HepG2 (cell line): Measurements from ENCODE around the gene ZNF541. TPM values are rescaled to one million over a fixed set of nuclear protein-coding genes. Genes with fewer than 3 reads are reported as not detected.

Experiments
- GMEB1 ChIP-seq: sonication (generic); formaldehyde crosslinking; IDR thresholded peaks from 2 replicates; pipeline ENCODE4 v1.5.1; 2020; ENCODE audit warnings: missing genetic modification reagents, mild to moderate bottlenecking, borderline replicate concordance
- HNRNPL ChIP-seq: fragments of 200-400 bp; formaldehyde crosslinking; IDR thresholded peaks from 2 replicates; pipeline ENCODE4 v1.6.1; 2017; ENCODE audit warnings: mild to moderate bottlenecking, low read depth, low read length
- HNRNPLL ChIP-seq: fragments of 200-400 bp; formaldehyde crosslinking; IDR thresholded peaks from 2 replicates; pipeline ENCODE4 v1.6.1; 2017; ENCODE audit warnings: mild to moderate bottlenecking, low read depth, low read length; ENCODE audit not compliant: poor library complexity, severe bottlenecking
- HOMEZ ChIP-seq: IDR thresholded peaks from 2 replicates; pipeline ENCODE4 v1.6.1; 2016; ENCODE audit warnings: low read depth
- PAXIP1 ChIP-seq: sonication (generic); formaldehyde crosslinking; conservative IDR thresholded peaks from 2 replicates; pipeline ENCODE4 v1.4.0; 2020; ENCODE audit warnings: mild to moderate bottlenecking, missing genetic modification reagents, moderate library complexity
- PITX1 ChIP-seq: sonication (generic); formaldehyde crosslinking; IDR thresholded peaks from 2 replicates; pipeline ENCODE4 v1.5.1; 2020; ENCODE audit warnings: mild to moderate bottlenecking, missing genetic modification reagents
- TARDBP ChIP-seq: sonication (generic); formaldehyde crosslinking; IDR thresholded peaks from 2 replicates; pipeline ENCODE4 v1.8.0; 2022; ENCODE audit warnings: mild to moderate bottlenecking, missing genetic modification reagents
- TCF12 ChIP-seq, 2 experiments: fragments of 450-650 bp in 1 of 2; sonication (generic) in 1 of 2; formaldehyde crosslinking in 1 of 2; IDR thresholded peaks; 2 replicates each; pipeline versions ENCODE4 v1.6.1 to v1.8.0; 2017 to 2022; ENCODE audit warnings: antibody characterized with exemption in 1 of 2, mild to moderate bottlenecking in 1 of 2, missing genetic modification reagents in 1 of 2, moderate library complexity in 1 of 2
- XRCC5 ChIP-seq: fragments of 200-400 bp; formaldehyde crosslinking; optimal IDR thresholded peaks from 2 replicates; pipeline ENCODE3; 2017; ENCODE audit warnings: mild to moderate bottlenecking, low read length
- ZBED4 ChIP-seq: sonication (generic); formaldehyde crosslinking; IDR thresholded peaks from 2 replicates; pipeline ENCODE4 v1.4.0; 2020; ENCODE audit warnings: missing genetic modification reagents, borderline replicate concordance
- ZNF274 ChIP-seq: sonication (generic); formaldehyde crosslinking; IDR thresholded peaks from 2 replicates; pipeline ENCODE4 v1.5.1; 2020; ENCODE audit warnings: mild to moderate bottlenecking, missing genetic modification reagents
- ZNF3 ChIP-seq: IDR thresholded peaks from 2 replicates; pipeline ENCODE4 v1.7.0; 2017; ENCODE audit warnings: inconsistent platforms
- ZNF441 ChIP-seq: sonication (generic); formaldehyde crosslinking; IDR thresholded peaks from 2 replicates; pipeline ENCODE4 v1.7.0; 2021; ENCODE audit warnings: missing genetic modification reagents, borderline replicate concordance
- ZNF83 ChIP-seq: sonication (generic); formaldehyde crosslinking; IDR thresholded peaks from 2 replicates; pipeline ENCODE4 v1.4.0; 2020; ENCODE audit warnings: missing genetic modification reagents, mild to moderate bottlenecking, borderline replicate concordance
- polyA plus RNA-seq, 8 experiments: library from polyadenylated mRNA; depleted of rRNA in 3 of 8; stranded (reverse) in 7 of 8; unstranded in 1 of 8; fragments of >200 nt; fragmentation: Illumina TruSeq in 4 of 8; extraction: Trizol in 4 of 8; gene quantifications; 2 replicates each; pipeline versions ENCODE4 v1.2.1 to v1.2.3, GENCODE V29; 2011 to 2016; ENCODE audit warnings: low read depth in 4 of 8, missing spikeins in 1 of 8, mixed read lengths in 1 of 8; ENCODE audit not compliant: insufficient read depth in 1 of 8
- total RNA-seq, 5 experiments: library from RNA; depleted of rRNA; stranded (reverse); fragments of >200 nt; fragmentation: Illumina TruSeq; extraction: Trizol; gene quantifications; 2 replicates each; pipeline ENCODE4 v1.2.3, GENCODE V29; 2016; ENCODE audit warnings: low read depth in 1 of 5

Gene ZNF541
- total and polyA plus RNA-seq, 2 of the 13 experiments (the other 11 are each of a cell fraction or from before 2014, with no cell fraction given), result 0.03 to 0.04 TPM

GRCh38 chr19:47600246-47601179 lies 27.6 kb upstream of the ZNF541 start (continued):
- TF ChIP-seq HNRNPL (0 out of 2 replicates have a peak, but pooled peaks have one; percentile 36), PITX1 (CRISPR knock-in tag) (peak; percentile 43; the same call in 1 of the 2 replicates), ZNF83 (CRISPR knock-in tag) (no peak), TCF12 (IDR thresholded peaks at IDR 0.05) (no peak), TCF12 (CRISPR knock-in tag; IDR thresholded peaks at IDR 0.05) (no peak), ZNF3 (no peak), TARDBP (CRISPR knock-in tag) (peak; percentile 92), PAXIP1 (peak; percentile 66), ZBED4 (CRISPR knock-in tag) (peak; percentile 71; the same call in 1 of the 2 replicates), XRCC5 (peak; percentile 76), ZNF441 (no peak; the same call in 1 of the 2 replicates), HNRNPLL (peak; percentile 88), ZNF274 (CRISPR knock-in tag) (0 out of 2 replicates have a peak, but pooled peaks have one; percentile 72), GMEB1 (CRISPR knock-in tag) (peak; percentile 61; the same call in 1 of the 2 replicates), HOMEZ (peak; percentile 56; the same call in 1 of the 2 replicates)
